Embryonic facial prominence (tissue), 1 donor: ENCODE measurements around the gene MAGI1.

Source experiments
- DNase-seq: peaks from one replicate; pipeline ENCODE4 v3.0.0-alpha.2; 2016; ENCODE audit errors: extremely low spot score

Gene MAGI1

GRCh38 chr3:65717676-65718346 is 320.9 kb downstream of the MAGI1 start:
- DNase-seq = no peak

DNA sequence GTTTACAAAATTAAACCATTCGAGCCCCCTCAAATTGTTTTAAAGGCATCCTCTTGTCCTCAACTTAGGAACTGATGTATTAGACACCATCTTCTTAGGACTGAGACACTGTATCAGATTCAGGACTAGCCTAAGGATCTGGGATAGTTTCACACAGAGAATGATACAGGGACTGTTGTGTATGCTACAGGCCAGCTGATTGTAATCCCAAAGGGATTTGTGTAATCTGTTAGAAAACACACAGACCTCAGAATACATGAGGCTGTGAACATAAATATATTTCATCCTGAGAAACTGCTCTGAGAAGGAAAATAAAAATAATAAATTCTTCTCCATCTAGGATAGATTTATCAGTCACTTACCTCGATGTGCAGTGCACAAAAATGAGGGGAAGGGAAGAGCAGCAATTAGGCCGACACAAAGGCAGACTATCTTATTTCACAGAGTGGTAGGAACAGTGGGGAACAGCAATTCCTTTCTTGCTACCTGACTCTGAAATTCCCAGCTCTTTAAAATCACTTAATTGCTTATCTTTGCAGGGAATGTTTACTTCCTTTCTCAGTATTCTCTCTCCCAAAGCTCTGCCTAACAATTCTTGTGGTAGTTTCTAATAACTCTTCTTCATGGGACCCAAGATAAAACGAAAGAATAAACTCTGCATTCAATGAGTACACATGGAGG is 322.5 kb downstream of the MAGI1 start:
- no peak for DNase-seq

- peak; percentile 16 for DNase-seq
These were observed 324.6 kb downstream of the MAGI1 start for GRCh38 chr3:65714134-65714533.

DNA sequence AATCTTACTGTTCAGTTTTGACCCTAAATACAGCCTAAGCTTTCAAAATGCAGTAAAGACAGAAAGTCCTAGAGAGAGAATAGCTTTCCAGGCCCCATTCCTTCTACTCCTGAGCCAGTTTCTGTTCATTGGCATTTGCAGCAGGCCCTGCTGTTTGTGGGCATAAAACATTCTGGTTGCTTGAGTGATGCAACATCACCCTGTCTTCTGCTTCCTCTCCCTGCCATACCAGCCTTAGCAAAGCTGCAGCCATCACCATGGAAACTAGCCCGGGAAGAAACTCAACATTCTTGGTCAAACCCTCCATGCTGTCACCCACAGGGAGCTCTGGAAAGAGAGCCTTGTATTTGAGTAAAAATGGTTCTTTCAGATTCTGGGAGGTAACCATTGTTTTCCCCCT is 325.7 kb downstream of the MAGI1 start:
- no peak for DNase-seq

GRCh38 chr3:65712140-65712539 is 326.6 kb downstream of the MAGI1 start:
- no peak for DNase-seq

GRCh38 chr3:65706776-65707568 is 331.7 kb downstream of the MAGI1 start:
- DNase-seq = peak; percentile 16

GRCh38 chr3:65706301-65706700 is 332.4 kb downstream of the MAGI1 start:
- DNase-seq = no peak

- no peak for DNase-seq
These were observed 334.9 kb downstream of the MAGI1 start for GRCh38 chr3:65703820-65704219.

- no peak for DNase-seq
These were observed 335.7 kb downstream of the MAGI1 start for GRCh38 chr3:65703026-65703425.

GRCh38 chr3:65702202-65702601 is 336.5 kb downstream of the MAGI1 start:
- no peak for DNase-seq

- no peak for DNase-seq
These were observed 337.2 kb downstream of the MAGI1 start for GRCh38 chr3:65701516-65701915.

- no peak for DNase-seq
These were observed 349.3 kb downstream of the MAGI1 start for GRCh38 chr3:65689436-65689835.

DNA sequence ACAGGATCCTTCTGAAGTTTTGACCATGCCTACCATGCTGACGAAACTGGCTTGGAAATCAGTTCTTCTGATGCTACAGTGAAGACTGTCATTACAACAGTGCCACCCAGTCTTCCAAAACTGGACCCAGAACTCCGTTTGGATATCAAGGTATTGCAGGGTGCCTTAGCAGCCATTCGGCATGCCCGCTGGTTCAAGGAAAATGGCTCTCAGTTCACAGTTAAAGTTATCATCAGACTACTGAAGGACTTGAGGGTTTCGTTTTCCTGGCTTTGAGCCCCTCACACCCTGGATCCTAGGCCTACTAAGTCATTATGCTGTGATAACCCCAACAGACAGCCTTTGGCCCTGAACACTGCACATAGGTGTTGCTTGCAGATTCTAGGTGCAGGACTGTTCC is 351.0 kb downstream of the MAGI1 start:
- no peak for DNase-seq

GRCh38 chr3:65685621-65686235 is 353.0 kb downstream of the MAGI1 start:
- no peak for DNase-seq

DNA sequence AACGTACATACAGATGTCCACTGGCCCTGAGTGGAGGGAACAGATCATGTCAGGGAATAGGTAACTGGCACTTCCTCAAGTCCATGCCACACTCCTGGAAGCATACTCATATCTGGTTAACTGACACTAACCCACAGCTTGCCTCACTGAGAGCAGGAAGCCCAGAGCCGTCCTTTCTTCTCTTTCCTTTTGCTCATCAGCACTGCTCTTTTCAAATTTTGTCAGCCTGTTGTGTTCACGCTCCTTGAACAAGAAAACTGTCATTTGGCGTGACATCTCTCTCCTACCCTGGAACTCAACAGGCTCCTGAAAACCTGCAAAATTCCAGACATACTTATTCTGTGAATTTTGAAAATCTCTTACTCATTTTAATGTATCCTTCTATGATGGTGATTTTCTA is 360.2 kb downstream of the MAGI1 start:
- no peak for DNase-seq

GRCh38 chr3:65677486-65678010 is 361.2 kb downstream of the MAGI1 start:
- DNase-seq = no peak

- no peak for DNase-seq
These were observed 362.1 kb downstream of the MAGI1 start for GRCh38 chr3:65676580-65676979.

GRCh38 chr3:65675011-65675410 is 363.7 kb downstream of the MAGI1 start:
- DNase-seq = no peak

DNA sequence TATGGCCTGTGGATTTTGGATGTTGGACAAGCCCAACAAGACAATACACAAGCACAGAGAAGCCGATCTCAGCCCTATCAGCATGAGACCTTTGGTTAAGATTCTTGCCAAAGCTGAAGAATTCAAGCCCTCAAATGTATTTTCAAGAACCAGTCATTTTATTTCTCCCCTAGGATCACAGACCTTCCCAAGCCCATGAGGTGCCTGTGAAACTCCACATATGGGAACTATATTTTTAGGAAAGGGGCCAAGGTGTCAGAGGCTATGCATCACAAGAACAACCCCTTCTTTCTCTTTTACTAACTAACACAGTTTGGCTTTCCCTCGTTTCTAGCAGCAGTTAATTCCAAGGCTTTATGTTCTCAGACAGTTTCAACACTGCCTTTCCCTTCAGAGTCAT is 364.5 kb downstream of the MAGI1 start:
- no peak for DNase-seq

DNA sequence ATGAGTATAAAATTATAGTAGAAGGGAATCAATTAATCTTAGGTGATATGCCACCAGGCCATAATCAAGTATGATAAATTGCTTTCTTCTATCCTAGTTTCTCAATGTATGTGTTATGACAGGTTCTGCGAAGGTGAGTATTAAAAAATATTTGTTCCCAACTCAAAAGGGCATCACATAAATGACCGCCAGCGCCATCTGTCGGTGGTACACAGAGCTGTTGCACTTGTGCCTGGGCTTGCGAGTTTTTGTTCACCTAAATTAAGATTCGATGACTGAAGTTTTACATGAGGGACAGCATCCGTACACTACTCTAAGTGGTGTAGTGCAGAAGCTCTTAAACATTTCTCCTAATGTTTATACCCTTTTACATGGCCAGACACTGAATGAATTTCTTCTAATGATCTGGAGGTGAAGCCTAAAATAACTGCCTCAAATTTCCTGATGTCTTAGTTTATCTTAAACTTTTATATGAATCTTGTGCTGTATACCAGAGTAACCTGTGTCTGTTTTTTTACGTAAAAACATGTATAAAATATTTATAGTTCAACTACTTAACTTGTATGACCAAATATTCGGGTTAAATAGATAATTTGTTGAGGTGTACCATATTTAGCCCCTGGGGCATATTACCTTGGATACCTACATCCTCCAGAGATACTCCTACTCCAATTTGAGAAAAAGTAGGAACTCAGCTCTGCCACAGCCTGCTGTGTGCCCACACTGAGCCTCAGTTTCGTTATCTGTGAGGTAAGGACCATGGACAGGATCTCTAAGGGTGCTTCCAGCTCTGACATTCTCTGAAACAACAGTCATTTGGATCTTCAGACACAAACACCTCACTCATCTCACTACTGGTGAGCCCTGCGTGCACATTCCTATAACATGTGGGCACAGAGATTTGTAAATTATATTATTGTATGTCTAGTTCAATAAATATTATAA is 365.6 kb downstream of the MAGI1 start:
- no peak for DNase-seq

DNA sequence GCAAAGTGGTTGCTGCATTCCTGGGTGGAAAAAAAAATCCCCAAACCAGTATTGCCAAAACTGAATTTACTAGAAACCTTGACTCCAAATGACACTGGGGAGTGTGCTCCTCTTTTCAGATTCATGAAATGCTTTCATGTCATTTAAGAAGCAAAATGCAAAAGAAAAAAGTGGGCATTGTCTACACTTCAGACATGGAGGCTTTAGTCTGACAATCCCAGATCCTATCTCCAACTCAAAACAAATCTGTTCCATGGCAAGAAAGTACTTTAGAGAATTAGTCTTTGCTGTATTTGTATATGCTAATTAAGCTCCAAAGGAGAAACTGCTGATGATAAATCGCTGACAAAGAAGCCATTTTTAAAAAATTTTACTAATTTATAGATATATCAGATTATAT is 366.7 kb downstream of the MAGI1 start:
- DNase-seq = no peak
